ENCODE data around the gene GAREM1.
A peak's percentile ranks its signal among the peaks of the same experiment; 100 is the strongest.

GAREM1 gene

GRCh38 chr18:32276906-32277305 lies 193.8 kb downstream of the GAREM1 start:
- no peak for TF ChIP-seq CTCF (IDR thresholded peaks at IDR 0.05; ENCODE audit: low read depth, low read length, missing control alignments)
- no peak for DNase-seq (ENCODE audit: low read depth)
- H3K4me3 ChIP-seq (ENCODE audit: low read depth, low read length) = no peak overlapping the region

DNA sequence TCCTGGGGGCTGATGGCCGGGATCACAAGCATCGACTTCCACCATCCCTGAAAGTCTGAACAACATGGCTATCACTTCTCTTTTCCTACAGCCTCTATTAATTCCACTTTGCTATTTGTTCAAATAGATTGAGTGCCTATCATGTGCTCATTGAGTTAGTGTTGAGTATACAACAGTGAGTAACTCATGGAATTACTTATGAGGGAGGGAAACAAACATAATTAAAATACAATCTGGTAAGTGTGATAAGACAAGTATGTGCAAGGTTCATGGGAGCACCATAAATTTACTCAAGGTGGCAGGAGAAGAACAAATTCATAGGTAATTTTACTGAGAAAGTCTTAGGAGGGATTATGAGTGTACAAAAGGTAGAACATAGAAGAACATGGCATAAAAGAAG lies 194.4 kb downstream of the GAREM1 start:
- TF ChIP-seq CTCF (IDR thresholded peaks at IDR 0.05; ENCODE audit: low read depth, low read length, missing control alignments) = no peak
- no peak for DNase-seq (ENCODE audit: low read depth)

GRCh38 chr18:32275221-32275620 lies 195.5 kb downstream of the GAREM1 start:
- no peak for TF ChIP-seq CTCF (IDR thresholded peaks at IDR 0.05; ENCODE audit: low read depth, low read length, missing control alignments)
- no peak for DNase-seq (ENCODE audit: low read depth)
- no peak overlapping the region for H3K4me3 ChIP-seq (ENCODE audit: low read depth, low read length)

More for the DNA sequence above, 194.4 kb downstream of the GAREM1 start:
- H3K4me3 ChIP-seq (ENCODE audit: low read depth, low read length) = no peak overlapping the region

- H3K4me3 ChIP-seq (ENCODE audit: low read depth, low read length) = no peak overlapping the region
- DNase-seq (ENCODE audit: low read depth) = no peak
Observed at GRCh38 chr18:32274307-32274706, 196.4 kb downstream of the GAREM1 start.

GRCh38 chr18:32271672-32272208 lies 198.9 kb downstream of the GAREM1 start:
- DNase-seq (ENCODE audit: low read depth) = no peak
- TF ChIP-seq CTCF (IDR thresholded peaks at IDR 0.05; ENCODE audit: low read depth, low read length, missing control alignments) = peak; percentile 64
- H3K4me3 ChIP-seq (ENCODE audit: low read depth, low read length) = no peak overlapping the region

More at GRCh38 chr18:32274307-32274706, 196.4 kb downstream of the GAREM1 start:
- no peak for TF ChIP-seq CTCF (IDR thresholded peaks at IDR 0.05; ENCODE audit: low read depth, low read length, missing control alignments)

DNA sequence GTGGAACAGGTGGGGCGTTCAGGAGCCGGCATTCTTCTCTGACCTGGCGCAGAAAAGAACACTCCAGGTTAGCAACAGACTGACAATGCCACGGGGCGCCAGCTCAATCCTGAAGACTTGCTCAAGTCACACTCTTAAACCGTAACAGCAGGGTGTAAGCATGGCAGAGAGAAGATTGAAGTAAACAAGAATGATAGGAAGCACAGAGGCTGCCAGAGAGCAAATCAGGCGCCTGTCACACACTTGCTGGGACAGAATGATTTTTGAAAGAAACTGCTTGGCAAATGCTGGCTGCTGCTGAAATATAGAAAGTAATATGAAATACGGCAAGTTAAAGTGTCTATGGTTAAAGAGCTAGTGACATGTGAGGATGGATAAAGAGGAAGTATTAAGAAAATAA lies 200.3 kb downstream of the GAREM1 start:
- no peak for DNase-seq (ENCODE audit: low read depth)
- no peak overlapping the region for H3K4me3 ChIP-seq (ENCODE audit: low read depth, low read length)
- no peak for TF ChIP-seq CTCF (IDR thresholded peaks at IDR 0.05; ENCODE audit: low read depth, low read length, missing control alignments)

DNA sequence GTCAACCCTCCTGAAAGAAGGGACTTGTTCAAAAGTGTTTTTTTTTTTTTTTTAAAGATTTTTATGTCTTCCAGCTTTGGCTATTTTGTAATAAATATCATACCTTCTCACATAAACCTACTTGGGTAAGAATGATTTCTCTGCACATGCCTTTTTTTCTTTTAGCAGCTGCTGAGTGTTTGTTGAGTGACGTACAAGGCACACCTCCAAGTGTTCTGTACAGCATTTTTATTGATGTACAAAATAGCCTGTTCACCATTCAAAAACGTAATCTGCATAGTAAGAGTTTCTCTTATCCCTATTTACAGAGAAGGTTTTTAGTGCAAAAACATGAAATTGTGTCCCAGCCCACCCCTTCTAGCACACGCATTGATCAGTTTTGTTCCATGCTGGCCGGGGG lies 203.2 kb downstream of the GAREM1 start:
- no peak for TF ChIP-seq CTCF (IDR thresholded peaks at IDR 0.05; ENCODE audit: low read depth, low read length, missing control alignments)
- no peak for DNase-seq (ENCODE audit: low read depth)
- H3K4me3 ChIP-seq (ENCODE audit: low read depth, low read length) = no peak overlapping the region

Data from GM12864 (cell line).